Fibroblast of villous mesenchyme (primary cell): ENCODE measurements around the gene ZMYND11. TPM values are rescaled to one million over a fixed set of nuclear protein-coding genes. Genes with fewer than 3 reads are reported as not detected.
"Not testable (repeated sequence)": the region's sequence is repeated elsewhere in the genome, so short reads cannot be mapped to it uniquely, and the experiment has no call there.

Source experiments
- DNase-seq: peaks from one replicate; pipeline ENCODE4 v3.0.0-alpha.2; 2010; ENCODE audit warnings: low read depth
- H3K4me3 ChIP-seq: 2 replicates; pipeline ENCODE4 v1.5.1; 2011; ENCODE audit warnings: low read depth, mild to moderate bottlenecking, low read length
- CTCF ChIP-seq: IDR thresholded peaks from 2 replicates; pipeline ENCODE4 v1.5.1; 2012; ENCODE audit warnings: low read depth, mild to moderate bottlenecking, low read length; ENCODE audit not compliant: insufficient read depth
- small RNA-seq: library from RNA; depleted of rRNA; stranded (forward); fragments of <200 nt; gene quantifications from one replicate; pipeline ENCODE3, GENCODE V24; 2012
- total RNA-seq: library from RNA; depleted of rRNA; stranded (reverse); fragments of >200 nt; gene quantifications from 2 replicates; pipeline ENCODE4 v1.2.3, GENCODE V29; 2012

Gene ZMYND11
- total RNA-seq, 1 donor = 53.5 TPM

- no peak for DNase-seq
- TF ChIP-seq CTCF = no peak
- H3K4me3 ChIP-seq = no peak overlapping the region
Measured at GRCh38 chr10:298033-298432, 162.8 kb downstream of the ZMYND11 start.

GRCh38 chr10:299512-299911, 164.3 kb downstream of the ZMYND11 start:
- no peak for DNase-seq
- no peak overlapping the region for H3K4me3 ChIP-seq
- TF ChIP-seq CTCF = no peak

DNA sequence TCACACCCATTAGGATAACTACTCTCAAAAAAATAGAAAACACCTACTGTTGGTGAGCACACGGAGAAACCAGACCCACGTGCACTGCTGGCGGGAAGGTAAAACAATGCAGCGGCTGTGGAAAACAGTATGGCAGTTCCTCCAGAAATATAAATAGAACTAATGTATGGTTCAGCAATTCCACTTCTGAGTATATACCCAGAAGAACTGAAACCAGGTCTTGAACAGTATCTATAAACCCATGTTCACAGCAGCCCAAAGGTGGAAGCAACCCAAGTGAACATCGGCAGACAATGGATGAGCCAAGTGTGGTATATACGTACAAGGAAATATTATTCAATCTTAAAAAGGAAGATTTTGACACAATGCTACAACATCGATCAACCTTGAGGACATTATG, 164.7 kb downstream of the ZMYND11 start:
- no peak for DNase-seq
- no peak overlapping the region for H3K4me3 ChIP-seq
- TF ChIP-seq CTCF = no peak

DNA sequence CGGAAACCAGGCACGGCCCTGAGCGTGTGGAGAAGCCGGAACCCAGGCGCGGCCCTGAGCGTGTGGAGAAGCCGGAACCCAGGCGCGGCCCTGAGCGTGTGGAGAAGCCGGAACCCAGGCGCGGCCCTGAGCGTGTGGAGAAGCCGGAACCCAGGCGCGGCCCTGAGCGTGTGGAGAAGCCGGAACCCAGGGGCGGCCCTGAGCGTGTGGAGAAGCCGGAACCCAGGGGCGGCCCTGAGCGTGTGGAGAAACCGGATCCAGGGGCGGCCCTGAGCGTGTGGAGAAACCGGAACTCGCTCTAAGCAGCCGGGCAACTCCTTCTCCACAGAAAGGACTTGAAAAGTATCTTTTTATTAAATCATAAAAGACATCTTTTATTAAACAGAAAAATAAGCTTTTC, 165.3 kb downstream of the ZMYND11 start:
- not testable (repeated sequence) for H3K4me3 ChIP-seq, DNase-seq

DNA sequence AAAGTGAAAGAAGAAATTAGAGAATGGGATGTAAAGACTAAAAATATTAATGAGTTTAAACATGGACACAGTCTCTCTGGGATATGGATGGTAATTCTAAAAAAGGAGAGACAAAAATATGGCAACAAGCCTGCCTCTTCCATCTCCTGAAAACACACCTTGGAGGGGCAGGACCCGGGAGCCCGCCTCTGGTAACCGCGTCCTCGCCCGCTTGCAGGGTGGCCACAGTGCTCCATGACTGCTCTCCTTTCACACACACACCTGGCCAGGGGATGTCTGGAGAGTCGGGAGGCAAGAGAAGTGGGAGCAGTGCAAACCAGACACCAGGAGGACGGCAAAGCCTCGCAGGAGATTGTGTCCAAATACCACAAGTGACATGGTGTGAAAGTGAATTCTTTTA, 166.3 kb downstream of the ZMYND11 start:
- no peak overlapping the region for H3K4me3 ChIP-seq
- no peak for DNase-seq
- TF ChIP-seq CTCF = no peak

Small RNAs within 50 kb of the gene (small RNA-seq; reads per million reads assigned to genes)
- gene RNA5SP297 (not detected), gene RNA5SP298 (not detected)

Other genes starting within 250 kb of the ZMYND11 start
- gene TUBB8, start 86.2 kb upstream of the ZMYND11 start, total RNA-seq = under 0.01 TPM in 1 of 2 replicates, not detected in the other